HFF-Myc (cell line): ENCODE measurements around the gene FAIM2.

Experiments
- DNase-seq: peaks from one replicate; pipeline ENCODE4 v3.0.0-alpha.2; 2011; ENCODE audit warnings: low read depth; ENCODE audit errors: extremely low read depth
- H3K4me3 ChIP-seq: replicated peaks from 2 replicates; pipeline ENCODE4 v1.5.1; 2011; ENCODE audit warnings: low read depth, mild to moderate bottlenecking, control low read depth, low read length
- TF ChIP-seq, protein P1 (sequence below): IDR thresholded peaks from 2 replicates; pipeline ENCODE4 v1.5.1; 2012; ENCODE audit warnings: mild to moderate bottlenecking, low read depth, low read length, control low read depth; ENCODE audit errors: missing control alignments

Gene FAIM2

DNA sequence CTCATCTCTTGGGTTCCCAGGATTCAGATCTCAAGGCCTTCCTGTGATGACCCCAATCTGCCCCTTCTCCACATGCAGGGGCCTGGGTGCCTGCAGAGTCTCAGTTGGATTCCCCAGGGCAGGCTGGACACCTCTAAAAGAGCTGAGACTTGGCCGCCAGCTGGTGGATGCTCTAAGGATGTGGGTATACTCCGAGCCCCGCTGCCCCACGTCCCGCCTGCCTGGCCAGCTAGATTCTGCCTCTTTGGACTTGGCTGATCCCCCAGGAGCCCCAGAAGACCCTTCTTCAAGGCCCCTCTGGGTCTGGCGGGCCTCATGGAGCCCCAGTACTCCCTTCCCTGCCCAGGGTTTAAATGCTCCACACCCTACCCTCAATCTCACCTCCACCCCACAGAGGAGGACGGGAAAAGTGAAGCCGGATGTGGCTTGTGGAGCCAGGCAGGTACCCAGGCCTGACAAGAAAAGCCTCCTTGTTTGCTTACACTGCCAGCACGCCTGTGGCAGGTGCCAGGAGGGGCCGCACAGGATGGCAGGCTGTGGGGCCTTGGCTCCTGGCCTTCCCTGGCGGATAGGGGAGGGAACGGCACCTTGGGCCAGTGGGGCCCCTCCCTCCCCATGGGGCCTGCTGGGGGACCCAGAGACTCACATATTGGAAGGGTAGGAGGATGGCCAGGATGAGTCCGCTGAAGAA lies 15.1 kb downstream of the FAIM2 start:
- TF ChIP-seq, protein P1, sequence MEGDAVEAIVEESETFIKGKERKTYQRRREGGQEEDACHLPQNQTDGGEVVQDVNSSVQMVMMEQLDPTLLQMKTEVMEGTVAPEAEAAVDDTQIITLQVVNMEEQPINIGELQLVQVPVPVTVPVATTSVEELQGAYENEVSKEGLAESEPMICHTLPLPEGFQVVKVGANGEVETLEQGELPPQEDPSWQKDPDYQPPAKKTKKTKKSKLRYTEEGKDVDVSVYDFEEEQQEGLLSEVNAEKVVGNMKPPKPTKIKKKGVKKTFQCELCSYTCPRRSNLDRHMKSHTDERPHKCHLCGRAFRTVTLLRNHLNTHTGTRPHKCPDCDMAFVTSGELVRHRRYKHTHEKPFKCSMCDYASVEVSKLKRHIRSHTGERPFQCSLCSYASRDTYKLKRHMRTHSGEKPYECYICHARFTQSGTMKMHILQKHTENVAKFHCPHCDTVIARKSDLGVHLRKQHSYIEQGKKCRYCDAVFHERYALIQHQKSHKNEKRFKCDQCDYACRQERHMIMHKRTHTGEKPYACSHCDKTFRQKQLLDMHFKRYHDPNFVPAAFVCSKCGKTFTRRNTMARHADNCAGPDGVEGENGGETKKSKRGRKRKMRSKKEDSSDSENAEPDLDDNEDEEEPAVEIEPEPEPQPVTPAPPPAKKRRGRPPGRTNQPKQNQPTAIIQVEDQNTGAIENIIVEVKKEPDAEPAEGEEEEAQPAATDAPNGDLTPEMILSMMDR: no peak
- no peak overlapping the region for H3K4me3 ChIP-seq
- no peak for DNase-seq

DNA sequence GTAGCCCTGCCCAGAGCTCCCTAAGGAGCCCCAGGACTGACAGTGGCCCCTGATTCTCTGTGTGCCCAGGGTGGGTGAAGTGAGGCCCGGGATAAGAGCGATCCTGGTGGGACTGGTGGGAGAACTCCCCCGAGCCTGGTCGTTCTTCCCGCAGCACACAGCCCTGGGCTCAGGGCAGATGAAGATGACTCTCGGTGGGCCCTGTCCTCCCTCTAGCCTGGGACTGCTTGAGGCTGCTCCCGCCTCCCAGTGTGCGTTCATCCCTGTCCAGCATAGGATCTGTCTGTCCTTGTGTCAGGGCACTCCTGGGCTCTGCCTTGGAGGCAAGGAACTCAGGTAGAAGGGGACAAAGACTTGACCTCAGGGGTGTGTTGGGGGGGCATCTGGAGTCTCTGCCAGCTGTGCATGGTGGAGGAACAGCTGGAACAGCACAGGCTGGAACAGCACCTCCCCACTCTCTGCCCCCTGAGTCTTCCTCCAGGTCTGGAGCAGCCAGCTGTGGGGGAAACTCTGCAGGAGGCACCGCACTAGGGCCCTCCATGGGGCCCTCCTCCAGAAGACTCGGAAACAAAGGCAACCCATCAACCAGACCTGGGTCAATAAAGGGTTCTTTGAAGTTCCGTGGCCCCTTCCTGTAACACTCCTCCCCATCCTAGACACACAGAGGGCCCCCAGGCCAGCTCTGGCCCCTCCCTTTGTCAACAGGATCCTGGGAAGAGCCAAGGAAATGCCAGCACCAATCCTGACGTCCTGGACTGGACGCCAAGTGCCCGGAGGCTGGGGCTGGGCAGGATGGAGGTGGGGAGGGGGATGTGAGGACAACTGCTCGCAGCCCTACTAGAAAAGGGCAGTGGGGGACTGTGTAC lies 15.9 kb downstream of the FAIM2 start:
- DNase-seq: no peak
- TF ChIP-seq, protein P1: no peak
- H3K4me3 ChIP-seq: no peak overlapping the region

DNA sequence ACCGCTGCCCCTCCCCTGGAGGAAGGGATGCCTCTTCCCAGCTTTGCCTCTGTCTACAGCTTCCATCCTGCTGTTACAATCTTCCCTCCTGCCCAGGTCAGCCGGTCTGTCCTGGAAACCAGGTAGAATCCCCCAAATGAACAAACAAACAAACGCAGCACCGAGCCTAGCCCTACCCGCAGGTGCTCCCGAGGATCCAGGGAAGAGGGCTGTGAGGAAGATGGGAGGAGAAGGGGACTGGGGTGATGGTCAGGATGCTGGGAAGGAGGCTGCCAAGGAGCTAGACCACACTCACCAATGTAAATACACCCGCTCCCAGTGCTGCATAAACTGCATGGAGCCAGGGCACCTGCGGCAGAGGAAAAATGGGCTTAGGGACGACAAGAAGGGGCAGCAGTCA lies 16.6 kb downstream of the FAIM2 start:
- H3K4me3 ChIP-seq: no peak overlapping the region
- TF ChIP-seq, protein P1: no peak
- no peak for DNase-seq

DNA sequence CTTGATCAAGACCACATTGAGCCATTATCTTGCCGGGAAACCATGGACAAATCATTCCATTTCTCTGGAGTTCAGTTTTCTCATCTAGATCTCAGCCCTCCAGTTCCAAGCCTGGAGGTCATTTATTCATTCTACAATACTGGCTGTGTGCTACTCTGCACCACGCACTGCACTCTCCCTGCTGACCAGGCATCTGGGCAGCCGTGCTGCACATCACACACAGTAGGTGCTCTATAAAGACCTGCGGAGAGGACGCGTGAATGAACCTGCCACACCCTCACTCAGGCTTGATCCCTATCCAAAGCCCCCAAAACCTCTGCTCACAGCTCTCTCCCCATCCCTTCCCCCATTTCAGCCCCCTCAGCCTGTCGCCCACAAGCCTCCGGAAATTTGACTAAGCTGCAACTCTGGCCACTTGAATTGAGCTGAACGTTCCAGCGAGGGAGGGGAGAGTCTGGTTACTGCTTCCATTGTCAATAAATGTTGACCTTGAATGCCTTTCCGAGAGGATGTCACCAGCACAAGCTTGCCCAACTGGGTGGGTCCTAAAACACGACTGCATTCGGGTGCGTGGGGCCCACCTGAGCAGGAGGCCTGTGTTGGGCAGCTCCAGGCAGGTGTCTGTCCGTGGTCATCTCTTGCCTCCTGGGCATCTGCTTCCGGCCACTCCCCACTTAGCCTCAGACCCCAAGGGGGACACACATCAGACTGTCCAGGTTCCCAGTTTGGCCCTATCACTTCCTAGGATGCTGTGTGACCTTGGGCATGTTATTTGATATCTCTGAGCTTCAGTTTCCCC lies 17.8 kb downstream of the FAIM2 start:
- no peak overlapping the region for H3K4me3 ChIP-seq
- no peak for DNase-seq

DNA sequence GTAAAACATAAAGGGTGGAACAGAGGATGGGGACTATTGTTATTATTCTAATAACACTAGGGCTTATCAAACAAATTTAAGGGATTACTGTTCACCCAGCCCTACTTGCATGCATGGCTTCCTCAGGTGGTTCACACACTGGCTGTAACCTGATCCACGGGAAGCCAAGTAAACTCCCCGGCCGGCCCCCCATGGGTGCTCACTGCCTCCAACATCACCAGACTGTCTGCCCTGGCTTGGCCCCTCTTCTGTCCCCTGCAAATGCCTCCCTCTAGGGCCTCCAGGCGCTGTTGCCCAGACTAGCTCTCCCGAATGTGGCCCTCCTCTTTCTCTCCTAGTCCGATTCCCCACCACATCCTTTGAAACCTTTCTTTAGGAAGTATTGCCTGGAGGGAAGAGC lies 18.6 kb downstream of the FAIM2 start:
- no peak overlapping the region for H3K4me3 ChIP-seq
- TF ChIP-seq, protein P1: no peak
- no peak for DNase-seq

More for the DNA sequence above, 17.8 kb downstream of the FAIM2 start:
- TF ChIP-seq, protein P1: no peak

DNA sequence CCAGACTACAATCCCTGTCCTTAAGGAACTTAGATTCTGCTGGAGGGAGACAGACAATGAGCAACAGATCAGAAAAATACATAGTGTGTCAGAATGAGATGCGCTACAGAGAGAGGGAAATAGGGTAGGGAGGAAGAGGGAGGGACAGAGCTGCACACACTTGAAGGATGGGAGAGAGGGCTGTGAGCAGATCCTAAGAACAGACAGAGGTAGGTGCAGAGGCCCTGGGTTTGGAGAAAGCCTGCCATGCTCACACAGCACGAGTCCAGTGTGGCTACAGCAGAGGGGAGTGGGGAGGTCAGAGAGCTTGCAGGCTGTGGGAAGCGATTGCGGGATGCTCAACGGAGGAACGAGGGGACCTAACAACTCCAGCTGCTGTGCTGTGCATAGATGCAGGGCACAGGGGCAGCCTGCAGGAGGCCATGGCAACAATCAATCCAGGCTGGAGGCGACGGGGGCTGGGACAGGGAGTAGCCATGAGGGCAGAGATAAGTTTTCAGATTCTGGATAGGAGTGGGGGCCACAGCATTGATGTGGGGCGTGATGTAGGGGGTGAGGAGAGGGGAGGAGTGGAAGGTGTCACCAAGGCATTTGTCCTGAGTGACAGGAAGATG lies 20.7 kb downstream of the FAIM2 start:
- H3K4me3 ChIP-seq: no peak overlapping the region
- DNase-seq: no peak
- TF ChIP-seq, protein P1: no peak
